NCI-H226 (cell line): Measurements from ENCODE around the gene MIPEP.

Source experiments
- DNase-seq: peaks from one replicate; pipeline ENCODE4 v3.0.0-alpha.2; 2015

MIPEP gene

DNA sequence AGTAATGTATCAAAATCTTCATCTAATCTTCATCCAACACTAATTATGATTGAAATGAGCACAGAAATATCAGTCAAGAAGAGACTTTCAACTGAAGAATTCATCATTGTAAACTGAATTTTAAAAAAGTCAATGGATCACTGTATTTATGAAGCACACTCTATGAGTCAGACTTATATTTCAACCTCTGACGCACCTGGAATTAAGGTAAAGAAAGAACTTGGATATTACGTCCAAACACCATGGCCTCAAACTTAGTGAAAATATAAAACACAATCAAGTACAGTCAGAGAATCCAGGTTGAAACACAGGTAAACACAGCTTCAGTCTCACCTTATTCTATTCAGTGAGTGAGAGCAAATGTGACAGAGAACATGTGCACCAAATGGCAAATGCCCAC is 39.5 kb downstream of the MIPEP start:
- no peak for DNase-seq

DNA sequence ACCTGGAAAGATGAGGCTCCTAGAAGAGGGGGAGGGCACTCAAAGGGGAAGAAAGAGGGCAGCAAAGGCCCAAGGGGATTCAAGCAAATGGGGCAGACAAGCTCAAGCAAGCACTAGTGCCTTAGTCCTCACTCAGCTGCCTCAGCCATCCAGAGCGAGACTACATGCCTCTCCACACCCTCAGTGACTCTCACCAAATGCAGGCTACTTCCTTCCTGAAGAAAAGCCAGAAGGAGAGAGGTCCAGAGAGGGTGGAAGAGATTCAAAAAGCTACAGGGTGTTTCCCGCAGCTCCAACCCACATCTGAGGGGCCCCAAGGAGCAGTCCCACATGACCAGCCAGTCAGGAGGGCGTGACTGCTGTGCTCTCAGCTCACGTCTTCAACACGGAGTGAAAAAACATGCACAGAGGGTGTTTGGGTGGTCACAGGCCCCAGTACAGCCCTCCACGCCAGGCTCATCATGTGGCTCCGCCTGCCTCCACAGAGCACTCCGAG is 40.5 kb downstream of the MIPEP start:
- DNase-seq = no peak

GRCh38 chr13:23848019-23848418 is 41.2 kb downstream of the MIPEP start:
- no peak for DNase-seq

DNA sequence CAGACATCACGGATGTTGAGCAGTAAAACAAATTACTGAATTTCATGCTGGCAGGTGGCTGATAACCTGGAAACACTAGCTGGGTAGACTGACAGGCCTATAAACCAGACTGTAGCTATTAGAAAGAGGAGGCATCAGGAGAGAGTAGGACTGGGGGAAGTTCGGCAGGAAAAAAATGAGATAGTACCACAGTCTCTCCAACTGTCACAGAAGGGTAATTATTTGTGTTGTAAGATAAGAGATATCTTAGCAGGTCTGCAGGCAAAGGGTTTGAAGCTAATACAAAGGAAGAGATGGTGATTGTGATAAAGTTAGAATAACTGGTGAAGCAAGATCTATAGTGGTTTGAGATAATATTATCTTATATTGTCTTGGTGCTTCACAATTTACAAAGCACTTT is 41.7 kb downstream of the MIPEP start:
- no peak for DNase-seq

- no peak for DNase-seq
Observed at GRCh38 chr13:23845105-23845725, 44.0 kb downstream of the MIPEP start.

- no peak for DNase-seq
Observed at GRCh38 chr13:23844132-23844531, 45.1 kb downstream of the MIPEP start.

- no peak for DNase-seq
Observed at GRCh38 chr13:23843436-23843835, 45.8 kb downstream of the MIPEP start.

DNA sequence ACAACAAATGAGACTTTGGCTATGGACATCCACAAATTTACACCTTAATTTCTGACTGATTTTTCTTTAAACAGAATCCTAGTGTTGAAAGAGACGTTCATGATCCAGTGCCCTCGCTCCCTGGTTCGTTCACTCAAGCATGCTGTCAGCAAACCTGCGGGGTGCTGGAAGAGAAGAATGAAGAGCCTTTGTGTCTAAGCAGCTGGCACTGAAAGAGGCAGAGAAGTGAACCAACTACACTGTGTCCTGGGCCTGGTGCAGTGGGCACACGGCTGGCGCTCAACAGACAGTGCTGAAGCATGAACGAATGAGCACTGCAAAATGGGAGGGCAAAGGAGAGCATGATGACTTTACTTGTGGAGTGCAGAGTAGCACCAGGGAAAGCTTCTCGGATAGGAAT is 46.8 kb downstream of the MIPEP start:
- no peak for DNase-seq

- no peak for DNase-seq
Observed at GRCh38 chr13:23833733-23834611, 55.2 kb downstream of the MIPEP start.

DNA sequence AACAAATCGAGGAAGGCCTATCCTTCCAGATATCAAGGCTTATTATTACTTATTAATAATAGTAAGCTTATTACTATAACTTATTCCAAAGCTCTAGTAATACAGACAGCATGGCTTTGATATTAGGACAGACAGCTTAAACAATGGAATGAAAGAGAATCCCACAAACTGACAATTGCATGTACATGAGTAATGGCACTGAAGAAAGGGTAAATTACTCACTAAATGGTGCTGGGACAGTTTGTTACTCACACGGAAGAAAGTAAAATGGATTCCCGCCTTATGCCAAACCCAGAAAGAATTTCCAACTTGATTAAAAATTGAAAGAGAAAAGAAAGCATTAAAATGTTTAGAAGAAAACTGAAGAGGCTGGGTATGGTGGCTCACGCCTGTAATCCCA is 60.3 kb downstream of the MIPEP start:
- DNase-seq = no peak

- DNase-seq = no peak
Observed at GRCh38 chr13:23828086-23828485, 61.1 kb downstream of the MIPEP start.

DNA sequence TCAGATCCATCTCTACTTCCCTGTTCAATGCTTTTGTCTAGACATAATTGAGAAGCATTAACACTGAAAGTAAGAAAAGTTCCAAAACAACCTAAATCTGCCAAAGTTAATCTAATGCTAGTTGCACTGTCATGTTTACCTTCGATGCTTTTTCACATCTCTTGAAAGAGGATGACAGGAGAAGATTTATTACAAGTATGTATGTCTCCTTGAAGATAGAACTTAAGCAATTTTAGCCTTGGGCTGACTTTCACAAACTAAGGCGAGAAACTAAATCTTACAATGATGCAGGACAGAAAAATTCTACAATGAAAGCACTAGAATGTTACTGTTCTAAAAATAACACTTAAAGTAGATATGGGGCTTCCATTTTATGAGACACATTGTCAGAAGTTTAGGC is 64.0 kb downstream of the MIPEP start:
- no peak for DNase-seq

DNA sequence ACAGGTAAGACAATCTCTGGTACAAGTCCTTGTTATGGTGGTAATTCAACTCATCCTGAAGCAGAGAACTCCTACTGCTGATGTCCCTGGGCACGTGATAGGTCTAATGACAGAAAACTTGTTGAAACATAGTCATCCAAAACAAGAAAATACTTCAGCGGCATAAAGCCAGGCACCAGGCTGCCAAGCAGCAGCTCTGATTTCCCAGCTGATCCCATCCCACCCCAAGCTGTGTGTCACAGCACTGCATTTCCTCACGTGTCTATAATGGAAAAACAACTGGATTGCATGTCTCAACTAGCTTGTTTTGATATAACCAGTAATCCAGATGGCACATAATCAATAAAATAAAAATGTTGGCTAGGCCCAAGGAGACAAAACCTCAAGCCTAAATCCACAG is 64.8 kb downstream of the MIPEP start:
- DNase-seq = no peak

DNA sequence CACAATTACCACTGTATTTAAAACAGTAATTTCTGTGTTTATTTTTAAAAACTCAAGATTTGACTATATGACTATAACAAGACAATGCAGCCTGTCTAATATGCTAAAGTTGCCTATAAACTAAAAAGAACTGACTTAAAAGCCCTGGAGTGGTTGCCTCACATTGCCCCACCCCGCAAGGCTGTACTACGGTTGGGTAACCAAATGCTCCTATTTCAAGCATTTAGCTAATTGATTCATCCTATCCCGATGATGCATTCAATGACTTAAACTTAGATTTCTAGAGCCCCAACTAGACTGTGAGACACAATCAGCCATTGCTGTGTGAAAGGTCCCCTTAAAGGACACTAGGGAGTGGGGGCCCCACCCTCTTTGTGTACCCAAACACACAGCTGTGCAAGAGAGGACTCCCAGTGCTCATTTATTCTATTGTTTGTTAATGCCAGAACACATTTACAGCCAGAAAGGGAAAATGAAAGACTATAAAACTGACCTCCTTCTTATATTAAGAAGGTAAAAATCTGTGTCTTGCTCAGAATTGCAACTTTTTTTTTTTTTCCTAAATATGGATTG is 66.9 kb downstream of the MIPEP start:
- no peak for DNase-seq

GRCh38 chr13:23820530-23820929 is 68.7 kb downstream of the MIPEP start:
- DNase-seq = no peak

DNA sequence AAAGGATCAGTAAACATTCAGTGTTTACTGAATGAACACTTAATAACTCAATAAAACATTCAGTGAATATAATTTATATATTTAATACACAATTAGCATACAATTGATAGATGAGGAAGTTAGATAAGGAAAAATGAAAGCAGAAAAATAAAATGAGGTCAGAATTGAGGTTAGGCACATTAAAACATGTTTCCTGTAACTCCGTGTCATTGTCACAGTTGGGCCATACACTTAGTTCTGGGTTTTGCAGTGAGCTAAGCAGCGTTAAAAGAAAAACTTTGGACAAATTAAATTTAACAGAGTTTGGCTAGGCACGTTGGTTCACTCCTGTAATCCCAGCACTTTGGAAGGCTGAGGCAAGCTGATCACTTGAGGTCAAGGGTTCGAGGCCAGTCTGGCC is 71.4 kb downstream of the MIPEP start:
- no peak for DNase-seq

DNA sequence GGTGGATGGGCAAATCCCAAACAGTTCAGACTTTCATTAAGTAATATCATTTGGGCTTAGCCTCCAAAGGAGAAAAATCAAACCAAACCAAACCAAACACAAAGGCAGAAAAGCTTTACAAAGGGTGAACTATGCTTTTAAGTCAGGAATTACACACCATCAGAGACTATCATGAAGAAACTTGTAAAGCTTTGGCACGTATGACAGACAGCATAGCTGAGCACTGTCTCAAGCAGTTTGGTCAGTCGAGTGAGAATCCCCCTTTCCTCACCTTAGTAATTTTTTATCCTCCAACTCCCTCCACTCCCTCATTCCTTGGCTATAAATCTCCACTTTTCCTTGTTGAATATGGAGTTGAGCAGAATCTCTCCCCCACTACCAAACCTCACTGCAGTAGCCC is 72.1 kb downstream of the MIPEP start:
- DNase-seq = no peak

GRCh38 chr13:23813635-23814034 is 75.6 kb downstream of the MIPEP start:
- no peak for DNase-seq

- DNase-seq = no peak
Observed at GRCh38 chr13:23811366-23812062, 77.7 kb downstream of the MIPEP start.

DNA sequence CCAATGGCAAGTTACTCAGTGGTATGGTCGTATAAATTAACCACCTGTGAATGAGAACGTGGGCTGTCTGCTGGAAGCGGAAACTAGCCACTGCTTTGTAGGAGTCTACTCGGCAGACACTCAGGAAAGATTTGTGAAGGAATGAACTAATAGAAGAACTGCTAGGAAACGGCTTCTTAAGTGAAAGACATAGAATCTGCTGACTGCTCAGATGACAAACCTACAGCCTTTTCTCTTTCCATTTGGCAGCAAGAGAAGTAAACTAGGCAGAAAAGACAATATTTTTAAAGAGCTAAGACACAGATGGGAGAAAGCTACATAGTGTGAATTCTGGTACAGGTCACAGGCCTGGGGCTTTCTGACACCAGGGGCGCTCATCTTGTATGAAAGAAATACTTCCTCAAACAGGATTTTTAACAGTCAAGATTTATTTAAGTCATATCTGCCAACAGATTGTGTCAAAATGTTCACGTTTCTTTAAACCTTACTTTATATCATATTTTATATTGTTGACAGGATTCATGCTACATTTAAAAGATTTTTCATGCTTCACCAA is 78.4 kb downstream of the MIPEP start:
- no peak for DNase-seq

GRCh38 chr13:23808803-23809202 is 80.4 kb downstream of the MIPEP start:
- no peak for DNase-seq

DNA sequence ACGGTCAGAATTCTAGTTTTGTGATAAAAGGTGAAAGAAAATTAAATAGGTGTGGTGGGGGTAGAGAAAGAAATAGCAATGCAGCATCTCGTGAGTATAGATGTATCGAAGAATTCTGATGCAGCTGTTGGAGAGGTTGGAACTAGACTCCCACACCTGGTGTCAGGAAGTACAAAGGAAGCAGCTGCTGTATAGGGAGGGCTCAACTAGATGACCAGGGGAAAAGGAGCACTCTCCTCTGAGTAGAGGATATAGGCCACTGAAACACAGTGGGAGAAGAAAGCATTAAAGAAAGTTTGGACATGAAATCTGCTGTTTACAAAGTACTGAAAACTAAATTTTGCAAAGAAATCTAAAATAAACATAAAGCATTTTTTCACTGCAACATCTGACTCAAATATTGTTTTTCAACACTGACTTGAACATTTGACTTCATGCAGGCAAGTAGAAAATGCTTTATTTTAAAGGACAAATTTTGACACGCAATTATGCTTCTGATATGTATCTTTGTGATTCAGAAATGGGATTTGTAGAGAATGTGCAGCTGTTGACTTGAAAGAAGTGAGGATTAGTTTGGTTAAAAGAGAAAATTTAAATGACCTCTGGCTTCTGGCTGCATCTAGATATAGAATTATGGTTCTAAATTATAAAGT is 82.2 kb downstream of the MIPEP start:
- no peak for DNase-seq

DNA sequence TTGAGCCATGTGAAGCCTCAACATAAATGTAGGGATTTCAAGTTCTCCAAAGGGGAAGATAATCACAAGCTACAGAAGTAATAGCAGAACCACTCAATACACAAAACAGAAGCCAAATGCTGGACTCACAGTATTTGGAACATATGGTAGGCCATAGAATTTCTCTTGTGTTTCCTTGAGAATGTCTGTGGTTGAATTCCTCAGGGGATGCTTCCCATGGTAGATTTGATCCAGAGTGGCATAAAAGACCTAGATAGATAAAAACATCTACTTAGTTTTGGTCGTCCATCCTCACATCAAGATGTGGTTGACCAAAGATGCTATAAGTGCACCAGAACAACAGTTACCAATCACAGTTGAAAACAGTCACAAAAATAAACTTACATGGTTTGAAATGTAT is 83.4 kb downstream of the MIPEP start:
- DNase-seq = no peak
